ENCODE results near the gene CFAP46. TPM values are rescaled to one million over a fixed set of nuclear protein-coding genes. Genes with fewer than 3 reads are reported as not detected.

The CFAP46 gene
- total RNA-seq, 3 donors from 2014 or later, result 0.78 to 1.0 TPM; not detected in 1

GRCh38 chr10:132867801-132868644, 74.3 kb downstream of the CFAP46 start:
- TF ChIP-seq CTCF (IDR thresholded peaks at IDR 0.05), result no peak
- intact Hi-C loops (cut with DNase I, micrococcal nuclease), result no loop called here
- DNase-seq, result peak in 2 of 3 donors; percentile 8 to 37
- Histone ChIP-seq H3K9me3 (no peaks in the 10 kb centered on the region), H3K4me1 (ENCODE audit: low read depth) (no peaks in the 10 kb centered on the region), H3K4me3 (no peak overlapping the region), H3K36me3 (ENCODE audit: low read depth) (no peaks in the 10 kb centered on the region)
- no peak for ATAC-seq

DNA sequence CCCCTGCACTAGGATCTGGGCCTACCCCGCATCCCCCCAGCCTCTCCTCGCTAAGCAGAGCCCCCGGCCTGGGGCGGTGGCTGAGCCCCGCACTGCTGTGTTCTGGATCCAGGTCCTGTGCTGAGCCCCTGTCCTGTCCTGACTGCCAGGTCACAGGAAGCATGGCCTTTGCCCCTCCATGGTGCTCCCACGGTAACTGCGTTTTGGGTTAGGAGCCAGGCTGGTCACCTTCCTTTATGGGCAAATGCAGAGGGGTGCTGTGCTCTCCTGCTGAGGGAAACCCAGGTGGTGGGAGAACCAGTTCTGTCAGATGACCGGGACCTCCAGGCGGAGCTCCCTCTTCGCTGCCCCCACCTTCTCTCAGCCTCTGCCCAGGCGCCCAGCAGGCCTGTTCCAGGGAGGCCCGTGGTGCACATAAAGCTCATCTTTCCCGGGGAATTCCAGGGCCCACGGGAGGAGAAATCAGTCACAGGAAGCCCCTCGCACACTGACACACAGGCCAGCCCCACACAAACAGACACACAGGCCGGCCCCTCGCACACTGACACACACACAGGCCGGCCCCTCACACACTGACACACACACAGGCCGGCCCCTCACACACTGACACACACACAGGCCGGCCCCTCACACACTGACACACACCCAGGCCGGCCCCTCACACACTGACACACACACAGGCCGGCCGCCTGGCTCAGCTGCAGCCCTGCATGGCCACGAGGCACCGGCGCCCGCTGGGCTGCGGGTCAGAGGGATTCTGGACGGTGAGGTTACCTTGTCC, 75.6 kb downstream of the CFAP46 start:
- no peaks in the 10 kb centered on the region for H3K36me3 ChIP-seq (ENCODE audit: low read depth)
- H3K4me3 ChIP-seq, result no peak overlapping the region
- peak in 1 of 3 donors; percentile 8 for DNase-seq
- no peaks in the 10 kb centered on the region for H3K9me3 ChIP-seq
- intact Hi-C loops (cut with DNase I, micrococcal nuclease), result no loop called here
- no peak for ATAC-seq
- no peak for TF ChIP-seq CTCF (IDR thresholded peaks at IDR 0.05)
- no peaks in the 10 kb centered on the region for H3K4me1 ChIP-seq (ENCODE audit: low read depth)

DNA sequence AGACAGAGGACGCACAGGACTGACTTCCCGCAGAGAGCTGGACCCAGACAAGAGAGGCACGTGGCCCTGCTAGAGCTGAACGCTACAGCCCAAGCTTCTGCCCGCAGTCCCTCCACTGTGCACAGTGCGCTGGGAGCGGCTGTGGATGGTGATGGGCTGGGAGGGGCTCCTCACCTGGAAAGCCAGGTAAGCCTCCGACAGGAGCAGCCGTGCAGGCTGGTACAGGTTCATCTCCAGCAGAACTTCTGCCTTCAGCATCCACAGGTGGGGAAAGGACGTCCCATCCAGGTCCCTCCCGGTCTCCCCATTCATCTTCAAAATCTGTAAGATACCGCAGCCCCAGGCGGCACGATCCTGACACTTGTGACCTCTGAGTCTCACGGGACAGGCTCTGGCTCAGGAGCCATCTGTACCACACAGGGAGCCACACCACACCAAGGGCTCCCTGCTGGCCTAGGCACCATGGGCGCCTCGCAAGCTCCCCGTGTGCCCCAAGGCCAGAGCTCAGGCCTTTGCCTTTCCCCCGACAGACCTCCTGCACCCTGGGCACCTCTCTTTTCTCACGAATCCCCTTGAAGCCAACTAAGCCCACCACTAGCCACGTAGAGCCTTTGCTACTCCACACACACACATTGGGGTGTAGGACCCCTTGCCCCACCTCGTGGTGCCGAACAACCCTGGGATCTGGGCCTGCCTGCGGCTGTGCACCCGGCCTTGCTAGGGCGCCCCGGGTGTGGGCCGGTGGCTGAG, 76.3 kb downstream of the CFAP46 start:
- intact Hi-C loops (cut with DNase I, micrococcal nuclease), result no loop called here
- ATAC-seq, result no peak
- TF ChIP-seq CTCF (IDR thresholded peaks at IDR 0.05), result no peak

GRCh38 chr10:132865171-132865631, 77.2 kb downstream of the CFAP46 start:
- H3K4me1 ChIP-seq (ENCODE audit: low read depth), result no peaks in the 10 kb centered on the region
- intact Hi-C loops (cut with DNase I, micrococcal nuclease), result no loop called here
- peak in 1 of 3 donors; percentile 36 for DNase-seq
- no peaks in the 10 kb centered on the region for H3K36me3 ChIP-seq (ENCODE audit: low read depth)
- no peak for TF ChIP-seq CTCF (IDR thresholded peaks at IDR 0.05)
- ATAC-seq, result no peak
- H3K4me3 ChIP-seq, result no peak overlapping the region
- H3K9me3 ChIP-seq, result no peaks in the 10 kb centered on the region

More for the DNA sequence above, 76.3 kb downstream of the CFAP46 start:
- no peaks in the 10 kb centered on the region for H3K36me3 ChIP-seq (ENCODE audit: low read depth)
- no peaks in the 10 kb centered on the region for H3K4me1 ChIP-seq (ENCODE audit: low read depth)
- no peaks in the 10 kb centered on the region for H3K9me3 ChIP-seq
- H3K4me3 ChIP-seq, result no peak overlapping the region
- peak in 1 of 3 donors; percentile 33 for DNase-seq

Measured in mucosa of descending colon (tissue), 3 donors.